Measurements from ENCODE around the gene PPP2R1B.

Gene PPP2R1B

DNA sequence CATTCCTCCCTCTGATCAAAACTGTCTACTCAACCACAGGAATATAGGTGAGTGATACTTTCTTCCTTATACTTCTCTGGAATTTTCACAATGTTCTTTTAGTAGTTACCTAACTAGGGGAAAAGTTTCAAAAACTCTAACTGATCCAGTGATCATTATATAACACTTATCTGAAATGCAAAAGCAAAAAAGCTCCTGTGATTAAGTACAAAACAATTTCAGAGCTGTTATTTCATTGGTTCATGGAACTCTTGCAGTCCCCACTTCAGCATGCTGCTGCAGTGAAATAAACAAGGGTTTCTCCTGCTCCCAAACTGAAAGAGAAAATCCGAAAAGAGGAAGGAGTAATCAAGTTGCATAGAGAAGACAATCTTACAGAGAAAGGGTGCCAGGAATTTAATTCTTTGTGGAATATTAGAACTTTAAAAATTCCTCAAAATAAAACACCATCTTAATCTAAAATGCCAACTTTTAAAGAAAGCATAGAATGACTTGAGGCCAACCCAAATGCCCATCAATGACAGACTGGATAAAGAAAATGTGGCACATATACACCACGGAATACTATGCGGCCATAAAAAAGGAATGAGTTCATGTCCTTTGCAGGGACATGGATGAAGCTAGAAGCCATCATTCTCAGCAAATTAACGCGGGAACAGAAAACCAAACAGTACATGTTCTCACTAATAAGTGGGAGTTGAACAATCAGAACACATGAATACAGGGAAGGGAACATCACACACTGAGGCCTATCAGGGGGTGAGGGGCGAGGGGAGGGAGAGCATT lies 20.3 kb downstream of the PPP2R1B start:
- no peak for DNase-seq

DNA sequence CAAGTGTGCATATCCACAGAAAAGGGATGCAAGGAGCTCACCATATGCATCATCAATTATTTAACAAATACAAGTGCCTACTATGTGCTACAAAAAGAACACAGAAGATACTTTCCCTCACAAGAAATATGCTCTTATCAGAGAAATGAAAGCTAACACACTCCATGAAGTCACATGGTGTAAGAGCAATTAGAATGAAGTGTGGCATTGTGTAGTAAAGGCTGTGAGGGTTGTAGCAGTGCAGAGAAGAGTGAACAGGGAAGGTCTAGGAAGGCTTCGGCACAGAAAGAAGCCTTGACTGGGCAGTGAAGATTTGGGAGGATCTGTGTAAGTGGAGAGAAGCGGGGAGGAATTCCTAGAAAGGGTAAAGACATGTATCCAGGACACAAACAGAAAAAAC lies 22.5 kb downstream of the PPP2R1B start:
- no peak for DNase-seq

DNA sequence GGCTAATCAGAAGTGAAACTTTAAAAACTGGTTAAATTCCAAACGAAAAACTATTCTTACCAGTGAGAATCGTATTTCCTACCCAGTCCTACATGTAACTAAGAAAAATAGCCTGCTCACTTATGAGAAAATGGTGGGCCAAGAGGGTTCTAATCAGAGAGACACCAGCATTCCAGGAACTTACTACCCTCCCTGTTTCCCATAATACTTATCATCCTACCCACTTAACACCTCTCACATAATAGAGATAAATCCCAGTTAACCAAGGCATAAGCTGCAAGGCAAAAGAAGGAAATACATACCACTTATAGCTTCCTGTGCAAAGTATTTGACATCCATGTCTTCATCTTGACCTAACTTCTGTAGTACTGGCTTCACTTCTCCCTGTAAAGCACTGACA lies 24.4 kb downstream of the PPP2R1B start:
- no peak for DNase-seq

DNA sequence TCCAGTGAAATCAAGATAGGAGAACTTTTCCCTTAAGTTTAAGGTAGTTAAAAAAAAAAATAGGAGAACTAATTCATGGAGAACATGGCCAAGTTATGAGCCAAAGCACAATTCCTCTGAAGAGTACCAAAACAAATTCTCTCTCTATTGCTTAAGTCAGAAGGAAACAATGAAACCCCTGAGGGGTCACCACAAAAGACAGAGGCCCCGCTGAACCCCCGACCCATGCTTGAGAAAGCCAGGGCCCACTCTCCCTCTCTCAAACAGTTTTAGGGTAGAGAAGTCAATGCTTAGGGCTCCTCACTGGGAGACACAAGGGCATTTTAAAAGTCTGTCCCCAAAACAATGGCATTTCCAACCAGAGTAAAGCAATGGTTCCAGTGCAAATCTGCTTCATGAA lies 26.9 kb downstream of the PPP2R1B start:
- DNase-seq = no peak

DNA sequence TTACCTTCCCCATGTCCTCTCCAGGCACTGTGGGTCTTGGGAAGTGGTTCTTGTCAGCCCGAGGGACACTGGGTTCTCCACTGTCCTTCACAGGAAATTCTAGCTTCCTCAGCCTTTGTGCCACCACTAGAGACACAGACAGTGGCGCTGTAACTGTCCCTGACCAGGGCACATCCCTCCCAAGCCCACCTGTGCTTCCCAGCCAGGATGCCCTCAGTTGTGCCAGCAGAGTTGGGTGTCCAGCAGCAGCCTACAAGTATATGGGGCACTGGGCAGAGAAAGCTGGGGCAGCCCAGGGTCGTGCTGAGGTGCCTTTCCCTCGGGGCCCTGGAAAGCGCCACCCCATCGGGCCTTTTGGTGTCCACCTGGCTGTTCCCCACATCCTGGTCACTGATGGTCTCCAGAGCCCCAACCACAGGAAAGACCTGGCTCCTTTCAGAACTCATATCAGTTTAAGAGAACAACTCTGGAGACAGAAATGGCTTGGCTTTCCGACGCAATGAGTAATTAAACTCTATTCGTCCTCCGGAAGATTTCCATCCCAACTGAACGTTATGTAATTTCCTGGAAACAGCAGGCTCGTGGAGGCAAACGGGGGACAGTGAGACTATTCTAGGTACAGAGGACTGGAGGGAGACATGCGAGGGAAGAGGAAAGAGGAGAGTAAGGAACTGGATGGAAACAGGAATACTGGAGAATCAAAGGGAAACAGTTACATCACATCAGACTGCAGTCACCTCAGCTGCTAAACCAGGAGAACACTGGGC lies 28.6 kb downstream of the PPP2R1B start:
- no peak for DNase-seq

DNA sequence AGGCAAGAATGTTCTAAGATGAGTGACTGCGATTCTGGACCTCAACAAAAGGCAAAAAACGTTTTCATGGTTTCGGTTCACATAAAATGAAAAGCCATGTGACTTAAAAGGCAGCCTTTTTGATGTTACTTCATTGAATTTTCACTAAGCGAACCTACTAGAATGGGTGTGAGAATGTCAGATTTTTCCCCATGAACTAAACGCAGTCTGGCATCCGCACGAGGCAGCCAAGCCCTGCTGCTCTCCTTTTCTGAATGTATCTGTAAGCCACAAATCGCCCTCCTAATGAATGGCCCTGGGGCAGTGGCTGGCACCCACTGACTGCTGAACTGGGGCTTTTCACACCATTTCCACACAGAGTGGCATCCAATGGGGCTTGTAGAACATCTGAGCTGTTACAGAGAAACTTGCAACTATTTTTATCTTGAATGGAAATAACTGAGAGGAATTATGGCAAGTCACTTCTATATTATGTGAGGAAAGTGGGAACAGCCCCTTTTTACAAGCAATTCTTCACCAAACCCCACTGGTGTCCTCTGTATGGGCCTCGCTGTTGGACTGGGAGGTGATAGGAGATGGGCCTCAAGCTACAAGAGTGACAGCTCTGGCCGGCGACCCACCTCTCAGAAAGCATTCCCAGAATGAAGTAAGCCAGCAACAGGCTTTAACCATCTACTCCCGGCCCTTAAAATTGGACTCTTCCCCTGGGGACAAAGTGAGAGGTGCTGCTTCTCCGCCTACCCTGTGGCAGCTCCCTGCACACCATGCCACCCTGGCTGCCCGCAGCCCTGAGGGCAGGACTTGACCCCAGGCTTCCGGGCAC lies 29.4 kb downstream of the PPP2R1B start:
- no peak for DNase-seq

DNA sequence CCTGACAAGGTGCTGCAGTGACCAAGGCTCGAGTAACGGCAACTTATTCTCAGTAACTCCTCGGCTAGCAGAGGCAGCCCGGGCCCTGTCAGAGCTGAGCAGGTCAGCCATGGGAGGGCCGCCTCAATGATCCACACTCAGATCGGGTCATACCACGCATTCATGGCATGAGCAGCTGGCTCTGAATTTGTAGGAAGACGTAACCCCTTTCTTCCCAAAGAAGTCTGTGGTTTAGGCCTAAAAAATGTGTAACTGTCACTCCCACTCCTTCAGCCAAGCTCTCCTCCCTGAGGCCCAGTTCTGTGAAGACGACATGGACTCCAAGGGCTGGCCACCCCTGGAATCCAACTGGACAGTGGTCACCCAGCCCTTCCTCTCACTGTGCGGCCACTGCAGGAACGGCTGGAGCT lies 30.0 kb downstream of the PPP2R1B start:
- no peak for DNase-seq

DNA sequence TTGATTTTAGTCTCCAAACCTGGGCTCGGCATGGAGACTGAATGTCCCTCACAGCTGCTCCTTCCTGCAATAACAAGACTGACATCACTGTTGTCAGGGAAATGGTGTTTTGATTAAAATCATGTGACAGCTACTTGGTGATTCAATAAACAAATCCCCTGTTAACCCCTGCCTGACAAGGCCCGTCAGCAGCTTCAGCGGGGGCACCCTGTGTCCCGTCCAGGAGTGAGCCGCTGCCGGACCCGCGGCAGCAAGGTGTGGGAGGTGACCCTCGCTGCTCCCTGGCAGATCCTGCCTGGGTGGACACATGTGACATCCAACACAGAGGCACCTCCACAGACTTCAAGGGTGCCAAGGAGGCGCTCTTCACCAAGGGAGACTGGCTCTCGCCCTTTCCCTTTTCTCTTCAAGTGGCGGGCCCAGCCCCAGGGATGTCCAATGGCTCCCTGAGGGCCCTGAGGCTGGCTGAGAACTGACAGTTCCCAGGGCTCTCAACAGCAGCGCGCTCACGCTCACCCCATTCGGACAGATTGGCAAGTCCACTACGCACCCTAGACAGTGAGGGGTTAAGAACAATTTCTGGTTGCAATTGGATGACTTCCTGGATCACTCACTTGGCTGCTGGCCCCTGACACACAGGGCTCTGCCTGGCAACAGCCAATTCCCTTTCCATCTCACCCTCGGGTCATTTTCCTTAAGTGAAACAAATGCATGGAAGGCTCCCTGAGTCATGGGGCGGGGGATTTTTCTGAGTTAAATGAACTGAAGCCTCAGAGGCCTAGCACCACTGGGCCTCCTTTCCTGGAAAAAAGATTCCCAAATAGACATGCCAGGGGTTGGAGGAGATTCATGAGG lies 30.7 kb downstream of the PPP2R1B start:
- DNase-seq = no peak

DNA sequence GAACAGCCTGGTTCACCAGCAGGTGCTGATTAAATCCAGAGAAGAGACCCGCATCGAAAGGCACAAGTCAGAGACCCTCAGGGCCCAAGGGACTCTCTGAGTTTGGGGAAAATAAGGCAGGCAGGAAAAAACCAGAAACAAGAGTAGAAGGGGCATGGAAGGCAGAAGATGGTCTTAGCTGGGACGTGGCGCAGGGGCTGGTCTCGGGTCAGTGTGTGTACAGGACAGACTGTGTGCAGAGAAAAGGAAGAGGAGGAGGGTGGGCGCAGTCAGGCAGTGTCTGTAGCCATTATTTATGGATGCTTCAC lies 31.3 kb downstream of the PPP2R1B start:
- no peak for DNase-seq

DNA sequence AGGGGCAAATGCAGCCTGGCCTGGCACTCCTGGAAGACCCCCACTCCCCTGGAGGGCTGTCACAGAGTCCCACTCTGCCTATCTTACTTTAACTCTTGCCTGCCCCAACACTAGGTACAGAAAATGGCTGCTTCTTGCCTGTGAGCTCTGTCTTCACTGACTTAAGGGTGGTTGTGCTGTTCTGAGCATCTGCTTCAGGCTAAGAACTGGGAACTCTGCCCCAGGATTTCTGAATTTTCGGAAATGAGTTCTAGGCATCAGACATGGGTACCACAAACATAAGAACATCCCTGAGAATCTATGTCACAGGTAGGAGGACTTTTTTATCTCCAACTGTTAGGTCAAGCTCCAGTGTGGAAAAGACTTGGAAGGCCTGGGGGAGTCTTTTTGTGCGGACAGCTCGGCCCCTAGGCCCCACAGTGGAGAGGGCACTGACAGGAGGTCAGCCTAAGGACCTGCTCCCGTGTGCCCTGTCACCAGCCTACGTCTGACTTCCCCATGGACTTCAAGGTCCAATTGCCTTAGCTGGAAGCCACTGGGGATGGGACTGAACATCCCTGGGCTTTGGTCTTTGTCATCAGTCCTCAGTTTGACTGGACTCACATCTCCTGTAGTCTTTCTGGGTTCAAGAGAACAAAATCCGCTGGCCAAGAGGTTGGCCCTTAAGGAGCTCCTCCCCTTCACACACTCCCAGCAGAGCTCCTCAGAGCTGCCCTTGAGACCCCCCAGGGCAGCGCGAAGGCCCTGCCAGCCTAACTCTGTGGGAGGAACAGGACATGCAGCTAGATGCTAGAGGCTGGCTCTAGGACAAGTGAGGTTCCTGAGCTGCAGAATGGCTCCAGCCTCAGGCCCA lies 31.9 kb downstream of the PPP2R1B start:
- no peak for DNase-seq

DNA sequence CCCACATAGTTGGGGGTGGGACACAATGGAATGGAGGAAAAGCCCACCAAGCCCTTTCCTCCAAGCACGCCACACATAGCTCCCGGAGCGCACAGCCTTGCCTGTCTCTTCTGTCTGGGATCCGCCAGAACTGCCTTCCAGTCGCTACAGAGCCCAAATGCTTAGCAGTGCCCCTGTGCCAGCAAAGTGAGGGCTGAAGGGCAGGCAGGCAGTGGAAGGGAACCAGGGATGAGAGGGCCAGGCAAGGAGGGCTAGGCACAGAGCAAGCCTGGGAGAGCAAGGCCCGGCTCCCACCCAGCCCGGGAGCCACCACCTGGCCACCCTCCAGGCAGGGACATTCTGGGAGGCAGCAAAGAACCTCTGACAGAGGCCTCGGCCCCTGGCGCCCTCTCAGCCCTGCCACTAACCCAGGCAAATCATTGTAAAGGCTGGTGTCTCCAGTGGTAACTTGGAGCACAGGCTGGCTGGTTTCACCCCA lies 32.5 kb downstream of the PPP2R1B start:
- no peak for DNase-seq

DNA sequence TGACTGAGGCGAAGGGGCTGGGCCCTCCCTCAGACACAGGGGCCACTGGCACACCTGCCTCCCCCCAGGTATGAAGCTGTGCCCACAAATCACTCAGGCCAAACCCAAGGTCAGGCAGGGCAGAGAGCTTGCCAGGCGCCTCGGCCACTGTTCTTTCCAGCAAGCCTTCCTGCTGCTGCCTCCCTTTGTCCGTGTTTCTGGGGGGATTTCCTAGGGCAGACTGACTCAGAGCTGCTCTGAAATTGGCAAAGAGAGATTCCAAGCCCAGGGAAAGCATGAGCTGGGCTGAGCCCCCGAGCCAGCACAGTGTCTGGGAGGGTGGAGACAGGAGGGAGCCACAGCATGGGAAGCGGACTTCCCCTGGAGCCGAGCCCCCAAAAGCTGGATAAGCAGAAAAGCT lies 33.2 kb downstream of the PPP2R1B start:
- DNase-seq = no peak

DNA sequence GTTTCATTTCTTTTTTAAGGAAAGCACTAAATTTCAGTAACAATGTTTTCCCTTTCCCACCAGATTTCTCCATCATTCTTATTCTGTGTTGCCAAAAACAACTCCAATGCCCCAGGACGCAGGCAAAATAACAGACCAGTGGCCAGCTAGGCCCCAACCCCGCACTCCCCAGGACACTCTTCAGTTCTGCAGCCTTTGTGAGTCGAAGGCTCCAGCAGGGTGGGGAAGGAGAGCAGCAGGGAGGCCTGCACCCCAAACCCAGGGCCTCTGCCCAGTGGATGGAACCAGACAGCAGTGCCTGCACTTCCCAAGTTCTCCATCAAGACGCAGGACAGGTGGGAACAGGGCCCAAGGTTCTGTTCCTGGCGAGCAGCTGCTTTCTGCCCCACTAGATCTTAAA lies 34.4 kb downstream of the PPP2R1B start:
- DNase-seq = no peak

DNA sequence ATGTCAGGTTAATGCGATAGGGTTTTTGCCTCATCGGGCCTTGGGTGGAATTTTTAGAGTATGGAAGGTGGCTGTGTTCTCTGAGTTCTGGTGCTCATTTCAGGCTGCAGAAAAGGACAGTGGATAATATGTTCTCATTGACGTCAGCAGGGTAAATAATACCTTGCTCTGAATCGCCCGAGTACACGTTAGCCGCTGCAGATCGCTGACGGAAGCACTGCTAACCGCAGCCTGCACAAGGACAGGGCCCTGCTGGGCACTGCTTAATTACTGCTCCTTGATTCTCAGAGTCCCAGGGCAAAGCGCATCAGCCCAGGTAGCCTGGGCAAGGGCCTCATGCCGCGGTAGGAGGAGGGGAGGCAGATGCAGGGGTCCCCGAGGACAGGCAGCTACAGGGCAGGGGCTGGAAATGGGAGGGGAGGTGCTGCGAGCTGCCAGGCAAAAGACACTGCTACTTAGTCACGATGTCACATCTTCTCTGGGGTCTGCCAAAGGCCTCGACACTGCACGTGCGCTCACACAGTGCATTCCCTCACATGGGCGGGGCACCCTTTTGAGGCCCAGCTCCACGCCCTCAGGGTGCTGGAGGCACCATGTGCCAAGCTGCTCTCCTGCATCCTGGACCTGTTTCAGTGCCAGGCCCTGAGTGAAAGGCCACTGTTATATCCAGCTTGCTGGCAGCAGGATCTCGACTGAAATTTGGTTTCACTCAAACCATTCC lies 35.2 kb downstream of the PPP2R1B start:
- DNase-seq = no peak

DNA sequence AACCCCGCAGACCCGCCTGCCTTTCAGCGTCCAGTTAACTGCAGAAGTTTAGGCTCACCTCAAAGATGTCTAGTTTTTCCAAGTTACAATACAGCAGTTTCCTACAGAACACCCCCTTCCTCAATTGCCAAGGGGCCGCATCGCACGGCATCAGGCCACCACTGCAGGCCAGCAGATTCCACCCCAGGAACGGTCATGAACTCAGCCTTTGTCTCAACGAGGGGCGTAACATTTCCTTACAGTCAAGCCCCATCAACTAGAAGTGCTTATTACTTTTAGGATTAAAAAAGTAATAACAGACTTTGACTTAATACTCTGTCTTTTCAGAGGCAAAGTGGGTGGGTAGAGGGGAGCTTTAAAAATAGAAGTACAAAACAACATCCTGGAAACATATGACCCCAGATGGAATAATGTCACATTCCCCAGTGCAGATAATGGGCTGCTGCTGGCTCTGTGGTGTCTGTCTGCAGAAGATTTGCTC lies 36.3 kb downstream of the PPP2R1B start:
- no peak for DNase-seq

DNA sequence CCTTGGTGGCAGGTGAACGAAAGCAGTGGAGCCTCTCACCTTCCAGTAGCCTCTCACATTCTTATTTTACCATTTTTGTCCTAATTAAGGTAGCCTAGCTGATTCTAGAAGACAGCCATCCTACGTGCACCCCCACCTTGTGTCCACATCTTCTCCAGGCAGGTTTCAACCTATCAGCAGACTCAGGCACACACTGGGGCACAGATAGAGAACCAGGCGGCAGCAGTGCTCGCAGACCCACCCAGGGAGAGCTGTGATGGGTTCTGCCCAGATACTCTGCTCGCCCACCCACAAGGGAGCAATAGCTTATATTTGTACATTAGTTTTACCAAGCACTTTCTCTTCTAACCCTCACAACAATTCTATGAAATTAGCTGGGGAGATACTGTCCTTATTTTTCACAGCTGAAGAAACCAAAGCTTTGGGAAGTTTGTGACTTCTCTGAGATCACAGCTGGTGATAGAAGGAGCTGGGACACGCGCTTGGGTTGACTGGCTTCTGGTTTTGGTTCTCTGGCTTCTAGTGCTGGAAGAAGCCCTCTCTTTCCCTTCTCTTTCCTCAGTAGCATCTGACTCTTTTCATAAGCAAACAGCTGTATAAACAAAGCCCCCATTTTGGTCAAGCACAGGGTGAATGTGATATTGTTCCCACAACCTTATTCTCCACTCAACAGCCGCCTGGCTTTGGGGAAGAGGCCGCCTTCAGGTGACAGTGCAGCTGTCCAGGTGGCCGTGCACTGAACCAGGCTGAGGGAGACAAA lies 36.9 kb downstream of the PPP2R1B start:
- DNase-seq = no peak

DNA sequence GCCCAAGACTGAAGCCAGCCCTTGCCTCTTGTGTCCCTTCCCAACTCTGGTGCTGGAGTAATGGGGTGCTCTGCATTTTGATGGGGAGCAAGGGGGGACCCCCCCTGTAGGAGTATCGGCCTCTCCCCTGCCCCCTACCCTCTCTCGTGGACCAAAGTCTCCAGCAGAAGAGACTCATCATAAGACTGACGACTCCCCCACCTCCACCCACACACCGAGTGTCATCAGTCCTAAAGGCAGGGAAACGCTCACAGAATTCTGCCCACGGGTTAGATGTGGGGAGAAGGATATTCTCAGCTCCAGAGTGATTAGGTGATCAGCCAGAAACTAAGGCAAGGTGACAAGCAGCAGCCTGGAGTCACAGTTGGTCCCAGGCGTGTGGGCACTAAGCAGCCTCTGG lies 38.8 kb downstream of the PPP2R1B start:
- DNase-seq = no peak

DNA sequence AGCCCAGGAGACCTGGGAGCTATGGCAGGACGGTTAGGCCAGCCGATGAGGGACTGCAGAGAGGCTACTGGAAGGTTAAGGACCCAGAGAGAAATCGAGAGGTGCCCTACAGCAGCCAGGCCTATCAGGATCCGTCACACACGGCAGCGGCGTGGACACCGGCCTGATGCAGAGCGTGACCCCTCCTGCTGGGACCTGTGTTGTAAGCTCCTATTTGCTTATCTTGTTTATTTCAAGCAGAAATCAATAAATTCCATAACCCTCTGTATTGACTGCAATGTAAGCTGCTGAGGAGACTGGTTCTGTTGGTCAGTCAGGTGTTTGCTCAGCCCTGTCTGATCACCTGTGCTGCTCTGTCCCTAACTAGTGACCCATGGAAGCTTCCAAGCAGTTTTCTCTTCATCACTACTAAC lies 39.9 kb downstream of the PPP2R1B start:
- DNase-seq = no peak

DNA sequence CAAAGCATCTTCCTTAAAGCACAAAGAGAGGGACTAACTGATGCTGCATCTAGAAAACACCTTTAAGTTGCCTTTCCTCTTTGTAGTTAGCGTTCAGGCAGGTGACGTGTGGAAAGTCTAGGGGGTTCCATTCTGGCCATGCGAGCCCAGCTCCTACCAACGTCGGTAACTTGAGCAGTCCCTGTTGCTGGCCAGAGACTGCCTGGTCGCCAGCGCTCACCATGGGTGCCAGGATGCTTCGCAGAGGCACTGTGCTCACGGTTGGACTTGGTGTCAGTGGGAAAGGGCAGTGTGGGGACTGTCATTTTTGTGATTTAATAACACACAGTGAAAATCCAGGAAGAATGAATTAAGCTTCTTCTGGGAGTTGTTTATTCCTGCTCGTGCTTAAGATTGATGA lies 40.6 kb downstream of the PPP2R1B start:
- DNase-seq = no peak

DNA sequence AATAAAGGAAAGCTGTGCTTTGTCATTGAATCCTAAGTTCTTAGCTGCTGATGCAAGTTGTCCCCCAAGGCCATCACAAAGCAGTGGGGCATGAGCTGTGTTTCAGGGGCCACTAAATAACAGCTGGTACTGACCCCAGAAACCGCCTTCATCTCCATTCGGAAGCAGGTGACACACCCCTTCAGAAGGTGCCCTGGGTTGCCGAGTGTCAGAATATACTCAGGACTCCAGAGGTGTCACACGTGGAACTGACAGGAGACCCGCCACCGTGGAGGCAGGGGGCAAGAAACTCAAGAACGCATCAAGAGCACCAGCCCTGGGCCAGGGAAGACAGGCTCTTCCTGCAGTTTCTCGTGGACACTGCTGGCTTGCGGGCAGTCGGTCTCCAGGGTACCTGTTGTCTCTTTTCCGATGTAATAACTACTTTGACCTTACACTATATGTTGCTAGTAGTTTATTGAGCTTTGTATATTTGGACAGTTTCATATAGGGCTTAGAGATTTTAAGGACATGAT lies 41.5 kb downstream of the PPP2R1B start:
- DNase-seq = no peak
